ENCODE data around the gene CNPPD1. TPM values are rescaled to one million over a fixed set of nuclear protein-coding genes. Genes with fewer than 3 reads are reported as not detected.

Gene CNPPD1
- total and polyA plus RNA-seq, 2 of the 8 experiments (the other 6 are each of a cell fraction or from before 2014, with no cell fraction given), result 32.9 to 35.9 TPM

- TF ChIP-seq JUND (IDR thresholded peaks at IDR 0.05; ENCODE audit: low read length), result no peak
- TF ChIP-seq FOSL1 (IDR thresholded peaks at IDR 0.05; ENCODE audit: insufficient read depth, low read depth, low read length), result no peak
Observed at GRCh38 chr2:219158586-219158985, 18.1 kb downstream of the CNPPD1 start (continued).

All from H1 (cell line).